ENCODE data around the gene SRRM2. TPM values are rescaled to one million over a fixed set of nuclear protein-coding genes. Genes with fewer than 3 reads are reported as not detected.

Gene SRRM2
- total and polyA plus RNA-seq, 9 of the 15 experiments (the other 6 are each of a cell fraction or from before 2014, with no cell fraction given): 26.7 to 563 (median 81.1) TPM

DNA sequence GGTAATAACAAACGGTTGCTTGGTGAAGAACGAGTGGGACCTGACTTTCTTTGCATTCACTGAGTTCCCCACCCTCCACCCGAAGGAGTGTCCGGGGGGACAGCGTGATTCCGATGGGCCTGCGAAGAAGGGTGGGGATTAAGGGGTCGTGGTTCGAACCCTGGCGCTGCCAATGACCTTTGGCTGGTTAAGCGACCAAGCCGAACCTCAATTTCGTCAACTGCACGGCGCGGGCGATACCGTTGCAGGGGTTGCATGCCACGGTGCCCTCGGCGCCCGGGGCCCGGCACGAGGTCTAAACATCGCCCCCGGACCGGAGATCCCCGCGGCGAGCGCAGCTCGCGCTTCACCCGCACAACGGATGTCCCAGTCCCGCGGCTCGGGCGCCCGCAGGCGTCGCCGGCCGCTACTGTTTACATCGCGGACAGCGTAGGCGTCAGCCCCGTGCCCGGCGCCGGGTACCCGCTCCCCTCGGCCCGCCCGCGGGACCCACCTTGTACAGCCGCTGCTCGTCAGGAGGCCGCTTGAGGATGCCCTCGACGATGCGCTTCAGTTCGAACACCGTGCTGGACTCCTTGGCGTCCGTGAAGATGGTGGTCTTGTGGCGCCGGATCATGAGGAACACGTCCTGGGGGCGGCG is 24.2 kb downstream of the SRRM2 start (continued):
- TF ChIP-seq, protein P1, sequence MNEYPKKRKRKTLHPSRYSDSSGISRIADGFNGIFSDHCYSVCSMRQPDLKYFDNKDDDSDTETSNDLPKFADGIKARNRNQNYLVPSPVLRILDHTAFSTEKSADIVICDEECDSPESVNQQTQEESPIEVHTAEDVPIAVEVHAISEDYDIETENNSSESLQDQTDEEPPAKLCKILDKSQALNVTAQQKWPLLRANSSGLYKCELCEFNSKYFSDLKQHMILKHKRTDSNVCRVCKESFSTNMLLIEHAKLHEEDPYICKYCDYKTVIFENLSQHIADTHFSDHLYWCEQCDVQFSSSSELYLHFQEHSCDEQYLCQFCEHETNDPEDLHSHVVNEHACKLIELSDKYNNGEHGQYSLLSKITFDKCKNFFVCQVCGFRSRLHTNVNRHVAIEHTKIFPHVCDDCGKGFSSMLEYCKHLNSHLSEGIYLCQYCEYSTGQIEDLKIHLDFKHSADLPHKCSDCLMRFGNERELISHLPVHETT (CRISPR knock-in tag; conservative IDR thresholded peaks at IDR 0.05 in 1 of 2, IDR thresholded peaks at IDR 0.05 in 1 of 2): no peak
- peak; percentile 19 for TF ChIP-seq PHF20 (IDR thresholded peaks at IDR 0.05; ENCODE audit: partially characterized antibody)
- TF ChIP-seq GTF2F1 (IDR thresholded peaks at IDR 0.05; ENCODE audit: low read depth, low read length): no peak
- TF ChIP-seq POLR2G (IDR thresholded peaks at IDR 0.05; ENCODE audit: low read depth, low read length): no peak
- TF ChIP-seq ZNF121 (CRISPR knock-in tag; conservative IDR thresholded peaks at IDR 0.05): no peak
- TF ChIP-seq HDAC3 (IDR thresholded peaks at IDR 0.05; ENCODE audit: borderline replicate concordance, partially characterized antibody): no peak
- no peak for TF ChIP-seq SNRNP70 (optimal IDR thresholded peaks at IDR 0.05; ENCODE audit: low read depth, low read length)
- peak; percentile 59 for TF ChIP-seq L3MBTL2 (IDR thresholded peaks at IDR 0.05)
- TF ChIP-seq MXI1 (IDR thresholded peaks at IDR 0.05; ENCODE audit: low read depth, low read length): no peak
- no peak for TF ChIP-seq ZNF23 (CRISPR knock-in tag; IDR thresholded peaks at IDR 0.05)
- TF ChIP-seq HSF4 (CRISPR knock-in tag; IDR thresholded peaks at IDR 0.05; ENCODE audit: borderline replicate concordance): no peak
- no peak for TF ChIP-seq ZBTB12 (CRISPR knock-in tag; IDR thresholded peaks at IDR 0.05)
- no peak for TF ChIP-seq GABPB1 (CRISPR knock-in tag; IDR thresholded peaks at IDR 0.05)
- TF ChIP-seq, protein P2, sequence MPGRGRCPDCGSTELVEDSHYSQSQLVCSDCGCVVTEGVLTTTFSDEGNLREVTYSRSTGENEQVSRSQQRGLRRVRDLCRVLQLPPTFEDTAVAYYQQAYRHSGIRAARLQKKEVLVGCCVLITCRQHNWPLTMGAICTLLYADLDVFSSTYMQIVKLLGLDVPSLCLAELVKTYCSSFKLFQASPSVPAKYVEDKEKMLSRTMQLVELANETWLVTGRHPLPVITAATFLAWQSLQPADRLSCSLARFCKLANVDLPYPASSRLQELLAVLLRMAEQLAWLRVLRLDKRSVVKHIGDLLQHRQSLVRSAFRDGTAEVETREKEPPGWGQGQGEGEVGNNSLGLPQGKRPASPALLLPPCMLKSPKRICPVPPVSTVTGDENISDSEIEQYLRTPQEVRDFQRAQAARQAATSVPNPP (IDR thresholded peaks at IDR 0.05; ENCODE audit: borderline replicate concordance, insufficient read depth, insufficient read length): no peak
- TF ChIP-seq SMC3 (conservative IDR thresholded peaks at IDR 0.05; ENCODE audit: insufficient read depth, low read depth, low read length): no peak
- TF ChIP-seq, protein P3, sequence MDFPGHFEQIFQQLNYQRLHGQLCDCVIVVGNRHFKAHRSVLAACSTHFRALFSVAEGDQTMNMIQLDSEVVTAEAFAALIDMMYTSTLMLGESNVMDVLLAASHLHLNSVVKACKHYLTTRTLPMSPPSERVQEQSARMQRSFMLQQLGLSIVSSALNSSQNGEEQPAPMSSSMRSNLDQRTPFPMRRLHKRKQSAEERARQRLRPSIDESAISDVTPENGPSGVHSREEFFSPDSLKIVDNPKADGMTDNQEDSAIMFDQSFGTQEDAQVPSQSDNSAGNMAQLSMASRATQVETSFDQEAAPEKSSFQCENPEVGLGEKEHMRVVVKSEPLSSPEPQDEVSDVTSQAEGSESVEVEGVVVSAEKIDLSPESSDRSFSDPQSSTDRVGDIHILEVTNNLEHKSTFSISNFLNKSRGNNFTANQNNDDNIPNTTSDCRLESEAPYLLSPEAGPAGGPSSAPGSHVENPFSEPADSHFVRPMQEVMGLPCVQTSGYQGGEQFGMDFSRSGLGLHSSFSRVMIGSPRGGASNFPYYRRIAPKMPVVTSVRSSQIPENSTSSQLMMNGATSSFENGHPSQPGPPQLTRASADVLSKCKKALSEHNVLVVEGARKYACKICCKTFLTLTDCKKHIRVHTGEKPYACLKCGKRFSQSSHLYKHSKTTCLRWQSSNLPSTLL (IDR thresholded peaks at IDR 0.05): no peak
- TF ChIP-seq RB1 (IDR thresholded peaks at IDR 0.05; ENCODE audit: low read depth): 0 out of 2 replicates have a peak, but pooled peaks have one; percentile 24
- TF ChIP-seq, protein P4, sequence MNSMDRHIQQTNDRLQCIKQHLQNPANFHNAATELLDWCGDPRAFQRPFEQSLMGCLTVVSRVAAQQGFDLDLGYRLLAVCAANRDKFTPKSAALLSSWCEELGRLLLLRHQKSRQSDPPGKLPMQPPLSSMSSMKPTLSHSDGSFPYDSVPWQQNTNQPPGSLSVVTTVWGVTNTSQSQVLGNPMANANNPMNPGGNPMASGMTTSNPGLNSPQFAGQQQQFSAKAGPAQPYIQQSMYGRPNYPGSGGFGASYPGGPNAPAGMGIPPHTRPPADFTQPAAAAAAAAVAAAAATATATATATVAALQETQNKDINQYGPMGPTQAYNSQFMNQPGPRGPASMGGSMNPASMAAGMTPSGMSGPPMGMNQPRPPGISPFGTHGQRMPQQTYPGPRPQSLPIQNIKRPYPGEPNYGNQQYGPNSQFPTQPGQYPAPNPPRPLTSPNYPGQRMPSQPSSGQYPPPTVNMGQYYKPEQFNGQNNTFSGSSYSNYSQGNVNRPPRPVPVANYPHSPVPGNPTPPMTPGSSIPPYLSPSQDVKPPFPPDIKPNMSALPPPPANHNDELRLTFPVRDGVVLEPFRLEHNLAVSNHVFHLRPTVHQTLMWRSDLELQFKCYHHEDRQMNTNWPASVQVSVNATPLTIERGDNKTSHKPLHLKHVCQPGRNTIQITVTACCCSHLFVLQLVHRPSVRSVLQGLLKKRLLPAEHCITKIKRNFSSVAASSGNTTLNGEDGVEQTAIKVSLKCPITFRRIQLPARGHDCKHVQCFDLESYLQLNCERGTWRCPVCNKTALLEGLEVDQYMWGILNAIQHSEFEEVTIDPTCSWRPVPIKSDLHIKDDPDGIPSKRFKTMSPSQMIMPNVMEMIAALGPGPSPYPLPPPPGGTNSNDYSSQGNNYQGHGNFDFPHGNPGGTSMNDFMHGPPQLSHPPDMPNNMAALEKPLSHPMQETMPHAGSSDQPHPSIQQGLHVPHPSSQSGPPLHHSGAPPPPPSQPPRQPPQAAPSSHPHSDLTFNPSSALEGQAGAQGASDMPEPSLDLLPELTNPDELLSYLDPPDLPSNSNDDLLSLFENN (IDR thresholded peaks at IDR 0.05; ENCODE audit: low read depth in 2 of 2, low read length in 2 of 2): no peak
- no peak for TF ChIP-seq LCOR (CRISPR knock-in tag; IDR thresholded peaks at IDR 0.05)
